ENCODE data around the gene ATP5F1E. TPM values are rescaled to one million over a fixed set of nuclear protein-coding genes. Genes with fewer than 3 reads are reported as not detected.
A peak's percentile ranks its signal among the peaks of the same experiment; 100 is the strongest.

ATP5F1E gene
- total RNA-seq, 4 donors from 2014 or later = 15.1 to 35.2 (median 27.7) TPM

GRCh38 chr20:59033093-59033492, 958 bp upstream of the ATP5F1E start:
- peak overlapping the region in 2 of 4 donors; percentile 84 to 87 for H3K4me3 ChIP-seq
- 94 to 100% methylated on average over 1 of the region's 1 CpG for WGBS, 2 donors
- peaks cover 0 to 51% (median 8%) of the 10 kb centered on the region in 3 donors for H3K36me3 ChIP-seq
- TF ChIP-seq EP300 (IDR thresholded peaks at IDR 0.05) = no peak
- H3K27me3 ChIP-seq = no peaks in the 10 kb centered on the region
- DNase-seq (ENCODE audit: low spot score in 2 of 2) = no peak
- H3K27ac ChIP-seq = peak overlapping the region in 3 of 4 donors; percentile 75 to 91 (median 87)
- peaks cover 0 to 44% (median 34%) of the 10 kb centered on the region in 4 donors for H3K4me1 ChIP-seq
- H3K9me3 ChIP-seq = no peaks in the 10 kb centered on the region

GRCh38 chr20:59032713-59033059, 551 bp upstream of the ATP5F1E start:
- no peak for DNase-seq (ENCODE audit: low spot score in 2 of 2)
- Histone ChIP-seq H3K27ac (peak overlapping the region; percentile 75 to 91 (median 83)), H3K36me3 (peaks cover 0 to 48% (median 8%) of the 10 kb centered on the region in 3 donors), H3K27me3 (no peaks in the 10 kb centered on the region), H3K4me1 (peaks cover 0 to 48% (median 36%) of the 10 kb centered on the region in 4 donors), H3K9me3 (no peaks in the 10 kb centered on the region), H3K4me3 (peak overlapping the region; percentile 84 to 89 (median 87))
- 0 to 1% methylated on average over 13 of the region's 13 CpGs for WGBS, 2 donors
- TF ChIP-seq EP300 (IDR thresholded peaks at IDR 0.05) = no peak
- no peak for TF ChIP-seq POLR2A (IDR thresholded peaks at IDR 0.05)
- peak in 2 of 5 experiments; percentile 31 to 39 for TF ChIP-seq CTCF (IDR thresholded peaks at IDR 0.05)

- H3K4me1 ChIP-seq = peaks cover 0 to 59% (median 44%) of the 10 kb centered on the region in 4 donors
- DNase-seq (ENCODE audit: low spot score in 2 of 2) = no peak
- H3K27ac ChIP-seq = peak overlapping the region; percentile 79 to 92 (median 89)
- H3K4me3 ChIP-seq = peak overlapping the region; percentile 84 to 89 (median 87)
- no peaks in the 10 kb centered on the region for H3K9me3 ChIP-seq
- WGBS, 2 donors = 14 to 18% methylated on average over 12 to 13 of the region's 13 CpGs
- peaks cover 0 to 46% (median 15%) of the 10 kb centered on the region in 3 donors for H3K36me3 ChIP-seq
- H3K27me3 ChIP-seq = no peaks in the 10 kb centered on the region
- TF ChIP-seq EP300 (IDR thresholded peaks at IDR 0.05) (no peak), POLR2A (IDR thresholded peaks at IDR 0.05) (no peak), CTCF (IDR thresholded peaks at IDR 0.05) (no peak)
Measured at GRCh38 chr20:59031564-59032022, 542 bp downstream of the ATP5F1E start.

GRCh38 chr20:59030911-59031563, 1.1 kb downstream of the ATP5F1E start:
- 71 to 75% methylated on average over 7 of the region's 7 CpGs for WGBS, 2 donors
- Histone ChIP-seq H3K4me3 (peak overlapping the region; percentile 84 to 89 (median 87)), H3K27ac (peak overlapping the region in 3 of 4 donors; percentile 87 to 92 (median 91)), H3K27me3 (no peaks in the 10 kb centered on the region), H3K9me3 (no peaks in the 10 kb centered on the region), H3K4me1 (peaks cover 0 to 64% (median 45%) of the 10 kb centered on the region in 4 donors), H3K36me3 (peaks cover 0 to 43% (median 15%) of the 10 kb centered on the region in 3 donors)
- no peak for TF ChIP-seq CTCF (IDR thresholded peaks at IDR 0.05)
- no peak for TF ChIP-seq EP300 (IDR thresholded peaks at IDR 0.05)
- TF ChIP-seq POLR2A (IDR thresholded peaks at IDR 0.05) = no peak
- no peak for DNase-seq (ENCODE audit: low spot score in 2 of 2)

GRCh38 chr20:59028812-59029211, 3.3 kb downstream of the ATP5F1E start:
- H3K27me3 ChIP-seq = no peaks in the 10 kb centered on the region
- H3K36me3 ChIP-seq = peaks cover 6 to 49% (median 19%) of the 10 kb centered on the region in 3 donors
- TF ChIP-seq CTCF (IDR thresholded peaks at IDR 0.05) (no peak), EP300 (IDR thresholded peaks at IDR 0.05) (no peak), POLR2A (IDR thresholded peaks at IDR 0.05) (no peak)
- H3K4me1 ChIP-seq = peaks cover 0 to 71% (median 45%) of the 10 kb centered on the region in 4 donors
- no peak for DNase-seq (ENCODE audit: low spot score in 2 of 2)
- 29 to 39% methylated on average over 2 of the region's 2 CpGs for WGBS, 2 donors
- H3K27ac ChIP-seq = no peak overlapping the region
- no peaks in the 10 kb centered on the region for H3K9me3 ChIP-seq
- H3K4me3 ChIP-seq = no peak overlapping the region
